Inflammatory macrophage treated with lipopolysaccharide for 4 hours (primary cell): Measurements from ENCODE around the gene DNAJB1.
A peak's percentile ranks its signal among the peaks of the same experiment; 100 is the strongest.

Experiments used
- DNase-seq: peaks from one replicate; pipeline ENCODE4 v3.0.0-alpha.2; 2020

The DNAJB1 gene

GRCh38 chr19:14495672-14496028 is 22.5 kb downstream of the DNAJB1 start:
- DNase-seq, result no peak

- DNase-seq, result no peak
Measured at GRCh38 chr19:14494910-14495671, 23.1 kb downstream of the DNAJB1 start.

GRCh38 chr19:14494411-14494810 is 23.8 kb downstream of the DNAJB1 start:
- DNase-seq, result no peak

- no peak for DNase-seq
Measured at GRCh38 chr19:14492756-14493337, 25.4 kb downstream of the DNAJB1 start.

- no peak for DNase-seq
Measured at GRCh38 chr19:14487370-14488125, 30.6 kb downstream of the DNAJB1 start.

- DNase-seq, result no peak
Measured at GRCh38 chr19:14482172-14482941, 35.8 kb downstream of the DNAJB1 start.

- DNase-seq, result no peak
Measured at GRCh38 chr19:14480700-14481079, 37.5 kb downstream of the DNAJB1 start.

GRCh38 chr19:14479975-14480699 is 38.1 kb downstream of the DNAJB1 start:
- DNase-seq, result peak; percentile 40

DNA sequence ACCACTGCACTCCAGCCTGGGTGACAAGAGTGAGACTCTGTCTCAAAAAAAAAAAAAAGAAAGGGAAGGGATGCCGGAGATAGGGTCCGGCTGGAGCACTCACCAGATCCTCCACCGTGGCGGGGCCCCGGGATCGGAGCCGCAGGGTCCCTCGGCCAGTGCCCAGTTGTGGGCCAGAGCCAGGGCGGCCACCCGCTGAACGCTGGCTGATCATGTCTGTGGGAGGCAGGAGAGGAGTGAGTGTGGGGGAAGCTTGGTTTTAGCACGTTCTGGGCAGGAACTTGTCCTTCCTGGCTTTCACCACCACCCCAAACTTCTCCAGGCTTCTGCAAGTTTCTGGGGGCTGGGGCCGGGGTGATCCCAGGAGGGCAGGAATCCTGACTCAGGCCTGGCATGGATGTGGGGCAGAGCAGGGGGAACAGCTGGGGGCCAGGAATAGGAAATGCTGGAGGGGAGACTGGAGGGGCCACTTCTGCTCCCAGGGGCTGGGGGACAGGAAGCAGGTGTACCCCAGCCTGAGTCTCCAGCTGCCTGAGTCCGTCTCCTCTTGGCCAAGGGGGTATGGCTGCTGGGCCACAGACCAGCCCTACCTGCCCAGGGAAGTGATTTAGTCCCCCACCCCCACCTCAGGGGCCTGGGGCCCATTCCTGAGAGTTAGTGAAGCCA is 38.8 kb downstream of the DNAJB1 start:
- DNase-seq, result no peak

DNA sequence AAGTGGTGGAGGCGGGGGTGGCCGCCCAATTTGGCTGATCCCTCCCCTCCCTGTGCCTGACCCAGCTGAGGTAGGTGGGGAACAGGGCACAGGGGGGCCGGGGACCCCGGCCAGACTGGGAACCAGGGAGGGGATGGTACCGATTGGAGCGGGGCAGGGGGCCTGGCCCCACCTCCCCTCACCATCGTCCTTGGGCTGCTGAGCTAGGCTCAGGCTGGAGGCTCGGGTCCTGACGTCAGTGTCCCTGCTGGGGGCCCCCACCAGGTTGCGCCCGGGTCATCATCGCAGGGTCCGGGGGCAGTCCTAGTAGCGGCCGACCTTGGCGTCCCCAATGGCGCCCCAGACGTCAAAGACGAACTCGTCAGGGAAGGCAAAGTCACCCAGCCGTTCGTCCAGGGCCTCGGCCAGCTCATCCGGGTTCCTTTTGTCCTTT is 40.1 kb downstream of the DNAJB1 start:
- DNase-seq, result no peak

- DNase-seq, result no peak
Measured at GRCh38 chr19:14477418-14478112, 40.6 kb downstream of the DNAJB1 start.

DNA sequence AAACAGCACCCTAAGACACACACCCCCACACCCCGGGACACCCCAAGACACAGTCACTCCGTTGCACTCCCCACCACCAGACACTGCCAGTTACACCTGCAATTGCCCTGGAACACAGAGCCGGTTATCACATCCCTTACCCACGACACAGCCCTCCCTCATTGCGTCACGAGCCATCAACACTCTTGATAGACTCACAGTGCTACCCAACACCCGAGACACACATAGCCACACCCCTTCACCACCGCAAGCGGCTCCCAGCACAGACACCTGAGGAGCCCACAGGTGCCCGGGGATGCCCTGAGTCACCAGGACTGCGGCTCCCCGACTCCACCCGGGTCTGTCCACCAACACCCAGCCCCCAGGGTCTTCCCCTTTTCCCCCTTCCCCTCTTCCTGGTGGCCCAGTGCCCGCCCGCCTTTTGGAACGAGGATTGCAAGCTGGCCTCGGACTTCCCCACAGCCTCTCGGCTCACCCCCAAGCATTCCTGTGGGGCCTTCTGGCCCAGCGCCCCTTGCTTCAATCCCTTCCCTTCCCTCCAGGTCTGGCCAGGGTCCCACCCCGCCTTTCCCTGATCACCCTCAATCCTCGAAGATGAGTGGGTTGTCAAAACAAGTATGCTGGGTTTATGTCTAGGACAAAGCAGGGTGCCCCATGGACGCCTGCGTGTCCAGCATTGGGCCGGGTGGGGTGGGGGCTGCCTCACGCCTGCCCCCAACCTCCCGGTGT is 41.4 kb downstream of the DNAJB1 start:
- DNase-seq, result peak; percentile 72

DNA sequence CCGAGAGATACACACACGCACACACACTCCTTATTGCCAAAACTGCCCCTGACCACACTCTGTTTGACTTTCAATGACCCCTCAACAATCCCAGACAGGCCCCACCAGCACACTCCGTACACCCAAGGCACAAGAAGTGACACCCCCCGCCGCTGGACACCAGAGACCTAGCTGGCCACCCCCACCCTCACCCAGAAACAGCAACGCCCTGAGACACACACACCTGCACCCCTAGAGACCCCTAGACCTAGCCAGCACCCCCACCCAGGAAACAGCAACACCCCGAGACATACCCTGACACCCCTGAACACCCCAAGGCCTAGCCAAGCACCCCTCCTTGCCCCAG is 41.9 kb downstream of the DNAJB1 start:
- no peak for DNase-seq

DNA sequence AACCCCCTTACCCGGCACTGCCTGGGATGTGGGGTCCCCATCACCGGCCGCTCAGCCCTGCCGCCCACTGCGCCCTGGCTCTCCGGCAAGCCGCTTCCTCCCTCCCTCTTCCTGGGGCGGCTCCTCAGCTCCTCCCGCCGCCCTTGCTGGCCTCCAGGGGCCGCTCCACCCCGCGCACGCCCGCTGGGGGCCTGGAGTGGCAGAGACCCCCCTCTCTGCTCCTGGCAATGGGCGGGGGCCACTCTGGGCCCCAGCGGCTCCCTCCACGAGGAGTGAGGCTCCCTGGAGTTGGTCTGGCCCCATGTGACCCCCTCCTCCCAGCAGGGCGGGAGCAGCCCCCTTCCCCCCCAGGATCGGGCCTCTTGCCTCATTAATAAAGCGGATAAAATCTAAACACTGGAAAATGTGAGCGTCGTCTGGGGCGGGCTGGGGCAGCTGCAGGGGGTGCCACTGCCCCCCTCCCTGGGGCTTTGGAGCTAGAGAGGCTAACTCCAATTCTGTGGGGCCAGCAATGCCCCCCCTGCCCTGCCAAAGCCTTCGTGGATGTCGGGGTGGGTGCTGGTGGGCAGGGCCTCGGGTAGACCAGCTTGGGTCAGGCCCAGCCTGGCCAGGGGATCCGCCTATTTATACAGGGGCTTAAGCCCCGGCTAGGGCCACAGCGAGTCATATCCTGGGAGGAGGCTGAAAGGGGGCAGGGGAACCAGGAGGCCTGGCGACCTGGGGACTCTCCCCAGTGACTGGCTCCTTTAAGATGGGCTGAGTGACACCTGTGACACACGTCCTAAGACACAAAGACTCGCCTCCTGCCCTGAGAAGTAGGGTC is 42.7 kb downstream of the DNAJB1 start, which contains the start of gene PTGER1:
Gene PTGER1 (minus strand): TSS at position 104 of the 823 bp plus-strand sequence. CDS start 1,034 bp downstream, outside the sequence.
- peak; percentile 28 for DNase-seq

- DNase-seq, result no peak
Measured at GRCh38 chr19:14474827-14475226, 43.4 kb downstream of the DNAJB1 start.

- DNase-seq, result no peak
Measured at GRCh38 chr19:14473978-14474578, 44.1 kb downstream of the DNAJB1 start.

DNA sequence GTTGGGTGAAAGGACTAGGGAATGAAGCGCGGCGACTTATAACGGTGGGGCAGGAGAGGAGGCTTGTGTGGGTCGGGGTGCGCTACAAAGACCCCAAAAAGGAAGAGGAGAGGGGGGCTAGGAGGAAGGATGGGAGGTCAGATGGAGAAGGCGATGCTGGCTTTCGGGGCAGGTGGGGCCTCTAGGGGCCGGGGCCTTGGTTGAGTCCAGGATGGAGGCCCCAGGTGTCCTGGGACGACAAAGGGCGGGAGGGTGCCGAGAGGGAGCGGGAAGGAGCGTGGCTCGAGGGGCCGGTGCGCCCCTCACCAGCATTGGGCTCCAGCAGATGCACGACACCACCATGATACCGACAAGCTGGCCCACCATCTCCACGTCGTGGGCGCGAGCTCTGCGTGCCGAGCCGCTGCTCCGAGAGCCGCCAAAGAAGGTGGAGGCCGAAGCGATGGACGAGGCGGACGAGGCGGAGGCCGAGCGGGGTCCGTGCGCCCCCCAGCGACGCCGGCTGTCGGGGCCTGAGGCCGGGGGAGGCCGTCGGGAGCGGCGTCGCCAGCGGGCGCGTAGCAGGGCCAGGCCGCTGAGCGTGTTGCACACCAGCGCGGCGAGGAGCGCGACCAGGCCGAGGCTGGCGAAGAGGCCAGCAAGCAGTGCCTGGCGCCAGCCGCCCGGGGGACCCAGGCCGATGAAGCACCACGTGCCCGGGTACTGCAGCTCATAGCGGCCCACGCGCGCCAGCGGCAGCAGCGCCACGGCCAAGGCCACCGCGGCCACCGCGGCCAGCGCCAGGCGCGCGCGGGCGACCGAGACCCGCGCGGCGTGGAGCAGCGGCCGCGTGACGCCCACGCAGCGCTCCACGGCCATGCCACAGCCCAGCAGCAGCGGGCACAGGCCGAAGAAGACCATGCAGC is 44.9 kb downstream of the DNAJB1 start:
- DNase-seq, result peak; percentile 11
